RPMI7951 (cell line): ENCODE data around the gene CTNNAL1. TPM values are rescaled to one million over a fixed set of nuclear protein-coding genes. Genes with fewer than 3 reads are reported as not detected.

Experiments
- total RNA-seq: library from RNA; depleted of rRNA; stranded (reverse); fragments of >200 nt; shearing (Covaris generic); gene quantifications from 2 replicates; pipeline ENCODE4 v1.2.3, GENCODE V29; 2014; rRNA removed

CTNNAL1 gene
- total RNA-seq, 1 experiment from 2014 or later = 136 TPM

Other genes with a start within 250 kb of the CTNNAL1 start
- gene ACTL7B, start 157.5 kb downstream of the CTNNAL1 start, total RNA-seq = not detected in 2 replicates
- not detected in 2 replicates for gene ACTL7A, start 151.2 kb downstream of the CTNNAL1 start, total RNA-seq
- gene ELP1, start 79.4 kb downstream of the CTNNAL1 start, total RNA-seq = 24.2 and 29.9 TPM in 2 replicates
- gene ABITRAM, start 79.1 kb downstream of the CTNNAL1 start, total RNA-seq = 8.7 and 15.4 TPM in 2 replicates
- 47.6 and 49.4 TPM in 2 replicates for gene TMEM245, start 106.4 kb upstream of the CTNNAL1 start, total RNA-seq
- gene FRRS1L, start 153.8 kb upstream of the CTNNAL1 start, total RNA-seq = not detected in 2 replicates